HG02798 (cell line): ENCODE data around the gene MOXD1.

Source experiments
- ATAC-seq: cut with Tn5 transposase; IDR thresholded peaks from one replicate; pipeline ENCODE4 v1.9.1; 2021; ENCODE audit warnings: mild to moderate bottlenecking; ENCODE audit not compliant: unreplicated experiment, poor library complexity

The MOXD1 gene

DNA sequence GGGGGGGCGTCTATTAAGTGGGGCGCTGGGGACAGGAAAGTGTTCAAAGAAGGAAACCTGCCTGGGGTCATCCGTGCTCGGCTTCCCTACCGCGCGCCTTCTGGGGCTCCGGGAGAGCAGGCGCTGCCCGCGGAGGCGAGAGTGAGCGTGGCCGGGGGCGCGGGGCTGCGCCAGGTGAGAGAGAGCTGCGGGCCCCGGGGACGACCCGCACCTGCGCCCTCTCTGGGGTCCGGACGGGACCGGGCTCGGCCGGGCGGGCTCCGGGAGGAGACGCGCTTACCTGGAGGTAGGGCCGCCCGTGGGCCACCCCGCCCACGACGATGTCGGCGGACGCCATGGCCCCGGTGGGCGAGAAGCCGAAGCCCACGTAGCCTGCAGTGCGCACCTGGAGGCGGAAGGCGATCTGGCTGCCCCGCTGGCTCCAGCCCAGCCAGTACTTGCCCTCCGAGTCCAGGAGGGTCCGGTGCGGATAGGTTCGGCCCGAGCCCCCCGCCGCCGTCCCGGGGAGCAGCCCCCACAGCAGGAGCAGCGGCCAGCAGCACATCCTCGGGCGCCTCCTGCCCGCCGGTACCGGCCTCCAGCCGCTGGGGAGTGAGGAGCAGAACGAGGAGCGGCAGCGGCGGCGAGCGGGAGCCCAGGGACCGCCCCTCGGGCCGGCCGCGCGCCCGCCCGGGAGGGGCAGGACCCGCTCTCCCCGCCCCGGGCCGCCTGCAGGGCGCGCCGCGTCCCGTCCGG lies at the start of gene MOXD1:
Gene MOXD1 (minus strand): TSS at position 593 of the 735 bp plus-strand sequence. CDS start 49 bp downstream, at position 544.
- peak; percentile 66 for ATAC-seq

DNA sequence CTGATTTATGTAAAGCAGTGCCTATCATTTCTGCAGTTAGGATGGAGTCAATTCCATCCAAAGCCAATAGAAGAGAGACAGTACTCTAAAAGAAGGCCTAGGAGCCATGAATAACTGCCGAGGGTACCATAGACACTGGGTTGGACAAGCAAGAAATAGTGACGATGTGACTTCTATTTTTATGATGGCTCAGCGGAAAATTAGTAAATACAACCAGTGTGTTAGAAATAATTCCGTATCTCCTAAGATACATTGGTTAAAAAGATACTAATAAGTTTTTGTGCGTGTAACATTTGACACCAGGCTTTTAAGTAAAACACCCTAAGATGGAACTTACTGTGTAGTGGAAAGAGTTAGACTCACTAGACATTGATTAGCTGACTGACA lies 45.6 kb upstream of the MOXD1 start:
- ATAC-seq: no peak

DNA sequence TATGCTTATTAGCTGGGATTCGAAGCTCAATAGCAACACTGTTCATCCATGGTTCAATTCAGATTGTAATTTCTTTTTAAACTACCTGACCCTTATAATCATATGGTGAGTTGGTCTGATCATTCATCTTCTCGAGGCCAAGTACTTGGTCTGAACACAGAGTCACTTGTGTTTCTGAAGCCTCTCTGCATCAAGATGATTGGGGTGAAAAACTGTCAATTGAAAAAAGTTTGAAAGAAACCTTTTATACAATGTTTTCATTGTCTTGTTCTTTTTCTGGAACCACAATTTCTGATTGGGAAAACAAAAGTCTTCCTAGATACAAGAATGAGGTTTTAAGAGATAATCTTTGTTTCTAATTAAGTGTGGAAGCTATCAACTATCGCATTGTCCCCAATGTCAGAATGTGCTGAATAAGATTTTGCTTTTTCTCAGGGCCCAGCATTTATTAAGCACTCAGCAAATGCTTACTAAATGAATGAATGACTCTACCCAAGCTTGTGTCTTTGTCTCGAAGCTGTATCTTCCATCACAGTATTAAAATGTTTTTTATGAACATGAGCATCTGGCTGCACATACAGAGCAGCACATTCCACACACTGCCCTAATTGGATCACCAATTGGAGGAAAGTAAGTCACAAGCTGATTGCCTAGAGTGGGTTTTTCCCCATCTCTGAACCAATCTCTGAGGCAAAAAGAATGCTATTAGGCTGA lies 45.0 kb upstream of the MOXD1 start:
- no peak for ATAC-seq

DNA sequence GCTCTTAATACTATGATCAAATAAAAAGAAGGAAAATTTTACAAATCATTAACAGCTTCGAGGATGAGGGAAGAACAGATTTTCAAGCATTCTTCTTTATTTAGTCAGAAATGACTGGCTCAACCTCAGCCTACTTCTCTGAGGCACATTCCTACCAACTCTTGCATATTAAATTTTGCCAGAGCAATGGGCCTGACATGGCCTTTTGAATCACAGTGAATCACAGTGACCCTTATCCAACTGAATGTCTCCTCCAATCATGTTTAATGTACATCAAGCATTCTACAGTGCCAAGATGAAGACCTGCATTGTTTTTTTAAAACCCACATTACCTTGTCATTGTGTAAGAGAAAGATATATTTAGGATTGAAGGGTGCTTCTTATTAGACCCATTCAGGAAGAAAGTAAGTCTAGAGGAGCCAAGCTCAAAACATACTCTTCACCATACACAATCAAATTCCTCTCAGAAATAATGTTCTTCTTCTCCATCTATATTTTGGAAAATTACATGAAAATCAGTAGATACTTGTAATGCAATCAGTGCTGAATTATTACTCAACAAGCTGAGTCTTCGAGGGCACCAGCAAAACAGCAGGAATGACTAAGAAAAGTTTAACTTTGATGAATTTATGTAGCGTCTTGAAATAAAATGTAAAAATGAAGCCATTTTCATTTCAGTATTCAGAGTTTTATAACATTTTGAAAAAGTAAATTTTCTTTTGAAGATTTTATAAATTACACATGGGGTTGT lies 44.1 kb upstream of the MOXD1 start:
- ATAC-seq: no peak

DNA sequence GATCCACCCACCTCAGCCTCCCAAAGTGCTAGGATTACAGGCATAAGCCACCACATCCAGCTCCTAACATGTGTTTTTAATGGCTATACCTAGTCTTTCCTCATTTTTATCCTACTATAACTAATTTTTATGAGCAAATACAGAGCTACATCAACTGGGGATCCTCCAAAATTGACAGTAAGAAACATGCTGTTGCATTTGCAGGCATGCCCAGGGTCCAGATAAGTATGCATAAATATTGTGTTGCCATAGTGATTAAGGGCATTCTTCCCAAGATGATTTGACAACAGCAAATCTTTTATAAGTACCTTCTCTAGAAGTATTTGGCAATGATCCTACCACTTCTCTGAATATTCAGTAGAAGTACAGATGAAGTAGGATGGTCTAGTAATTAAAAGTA lies 41.9 kb upstream of the MOXD1 start:
- no peak for ATAC-seq

DNA sequence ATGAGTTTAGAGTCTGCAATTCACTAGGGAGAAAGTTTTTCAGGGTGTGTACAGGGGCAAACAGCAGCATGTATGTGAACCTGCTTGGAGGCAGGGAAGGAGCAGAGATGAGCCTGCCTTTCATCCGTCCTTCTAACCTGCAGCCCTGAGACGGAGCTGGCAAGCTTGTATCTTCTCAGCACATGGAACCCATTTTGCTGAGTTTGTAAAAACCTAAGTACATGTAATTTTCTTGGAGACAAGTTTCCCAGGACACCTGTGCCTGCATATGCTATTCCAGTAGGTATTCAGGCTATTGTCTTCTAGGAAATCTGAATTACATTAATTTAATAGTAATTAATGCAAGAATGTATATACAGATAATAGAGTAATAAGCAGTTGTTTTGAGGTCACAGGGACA lies 28.8 kb upstream of the MOXD1 start:
- ATAC-seq: no peak

DNA sequence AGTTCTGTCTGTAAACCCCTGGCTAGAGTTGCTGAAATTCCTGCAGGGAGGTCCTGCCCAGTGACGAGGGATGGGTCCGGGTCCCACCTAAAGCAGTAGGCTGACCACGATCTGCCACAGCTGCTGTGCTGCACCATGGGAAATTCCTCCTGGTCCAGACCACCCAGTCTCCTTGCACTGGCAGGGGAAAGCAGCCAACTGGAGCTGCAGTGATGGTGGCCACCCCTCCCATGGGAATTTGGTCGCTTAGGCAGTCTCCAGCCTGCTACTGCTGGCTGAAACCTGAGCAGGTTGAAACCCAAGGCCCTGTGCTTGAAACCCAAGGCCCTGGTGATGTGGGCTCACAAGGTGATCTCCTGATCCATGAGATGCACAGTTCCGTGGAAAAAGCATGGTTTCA lies 23.9 kb upstream of the MOXD1 start:
- no peak for ATAC-seq

DNA sequence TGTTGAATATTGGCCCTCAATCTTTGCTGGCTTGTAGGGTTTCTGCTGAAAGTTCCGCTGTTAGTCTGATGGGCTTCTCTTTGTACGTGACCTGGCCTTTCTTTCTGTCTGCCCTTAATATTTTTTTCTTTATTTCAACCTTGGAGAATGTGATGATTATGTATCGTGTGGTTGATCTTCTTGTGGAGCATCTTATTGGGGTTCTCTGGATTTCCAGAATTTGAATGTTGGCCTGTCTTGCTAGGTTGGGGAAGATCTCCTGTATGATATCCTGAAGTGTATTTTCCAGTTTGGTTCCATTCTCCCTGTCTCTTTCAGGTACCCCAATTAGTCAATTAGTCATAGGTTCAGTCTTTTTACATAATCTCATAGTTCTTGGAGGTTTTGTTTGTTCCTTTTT lies 22.6 kb upstream of the MOXD1 start:
- ATAC-seq: no peak

DNA sequence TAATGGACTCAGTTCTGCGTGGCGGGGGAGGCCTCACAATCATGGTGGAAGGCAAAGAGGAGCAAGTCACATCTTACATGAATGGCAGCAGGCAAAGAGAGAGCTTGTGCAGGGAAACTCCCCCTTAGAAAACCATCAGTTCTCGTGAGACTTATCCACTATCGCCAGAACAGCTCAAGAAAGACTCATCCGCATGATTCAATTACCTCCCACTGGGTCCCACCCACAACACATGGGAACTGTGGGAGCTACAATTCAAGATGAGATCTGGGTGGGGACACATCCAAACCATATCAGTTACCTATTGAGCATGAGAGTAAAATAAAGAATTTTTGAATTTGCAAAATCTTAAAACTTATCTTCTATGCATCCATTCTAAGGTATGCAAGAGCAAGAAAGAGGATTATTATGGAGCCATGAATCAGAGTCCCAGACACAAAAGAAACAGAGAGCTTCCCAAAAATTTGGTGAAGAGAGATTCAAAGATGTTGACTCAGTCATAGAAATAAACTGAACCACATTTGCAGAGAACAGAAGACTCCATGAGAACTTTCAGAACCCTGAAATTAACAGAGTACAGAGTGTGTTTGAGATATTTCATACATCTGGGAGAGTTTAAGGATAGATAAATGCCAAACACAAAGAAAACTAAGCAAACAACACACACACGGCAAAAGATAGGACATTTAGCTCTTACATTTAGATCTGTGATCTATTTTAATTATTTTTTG lies 17.1 kb upstream of the MOXD1 start:
- ATAC-seq: no peak

DNA sequence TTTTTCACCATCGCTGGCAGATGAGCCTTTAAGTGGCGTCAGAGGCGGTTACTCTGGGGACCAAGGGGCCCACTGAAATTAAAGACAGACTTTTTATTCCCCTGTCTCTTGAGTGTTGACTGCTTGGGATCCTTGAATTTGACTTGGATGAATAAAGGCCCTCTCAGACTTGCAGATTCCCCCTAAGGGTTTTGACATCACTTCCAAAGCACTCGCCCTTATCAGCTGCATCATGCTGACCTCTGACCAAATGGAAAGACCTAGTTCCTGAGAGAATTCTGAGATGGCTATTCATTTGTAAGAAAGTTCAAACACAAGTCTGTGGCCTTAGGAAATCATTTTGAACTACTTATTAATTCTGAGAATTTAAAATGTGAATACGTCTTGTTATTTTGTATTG lies 13.5 kb upstream of the MOXD1 start:
- ATAC-seq: no peak

DNA sequence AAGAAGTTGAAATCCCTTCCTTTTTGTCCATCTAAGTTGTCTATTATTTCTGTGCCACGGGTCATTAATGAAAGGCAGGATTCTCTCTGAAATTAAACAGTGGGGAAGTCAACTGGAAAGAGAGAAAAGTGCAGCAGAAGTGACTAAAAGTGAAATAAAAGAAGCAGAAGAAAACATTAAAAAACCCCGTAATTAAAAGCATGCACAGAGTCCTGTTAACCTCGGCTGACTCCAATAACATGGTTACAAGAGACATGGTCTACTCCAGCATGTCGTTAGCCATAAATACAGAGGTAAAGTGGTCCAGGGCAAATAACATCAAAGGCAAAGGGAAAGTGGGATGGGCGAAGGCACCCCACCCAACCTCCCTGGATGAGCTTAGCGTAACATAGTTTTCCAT lies 13.0 kb upstream of the MOXD1 start:
- ATAC-seq: no peak

DNA sequence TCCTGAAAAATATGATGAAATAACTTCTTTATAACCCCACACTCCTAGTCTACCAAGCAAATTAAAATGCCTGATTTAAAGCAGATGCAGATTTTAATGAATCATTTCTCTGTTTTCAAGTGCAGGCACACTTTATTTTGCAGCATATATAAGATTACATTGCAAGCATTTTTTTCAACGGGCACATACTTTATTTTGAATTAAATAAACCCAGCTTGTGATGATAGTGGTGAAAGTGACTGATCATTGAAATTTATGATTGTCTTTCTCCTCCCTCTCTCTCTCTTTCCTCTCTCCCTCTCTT lies 12.2 kb upstream of the MOXD1 start:
- no peak for ATAC-seq

DNA sequence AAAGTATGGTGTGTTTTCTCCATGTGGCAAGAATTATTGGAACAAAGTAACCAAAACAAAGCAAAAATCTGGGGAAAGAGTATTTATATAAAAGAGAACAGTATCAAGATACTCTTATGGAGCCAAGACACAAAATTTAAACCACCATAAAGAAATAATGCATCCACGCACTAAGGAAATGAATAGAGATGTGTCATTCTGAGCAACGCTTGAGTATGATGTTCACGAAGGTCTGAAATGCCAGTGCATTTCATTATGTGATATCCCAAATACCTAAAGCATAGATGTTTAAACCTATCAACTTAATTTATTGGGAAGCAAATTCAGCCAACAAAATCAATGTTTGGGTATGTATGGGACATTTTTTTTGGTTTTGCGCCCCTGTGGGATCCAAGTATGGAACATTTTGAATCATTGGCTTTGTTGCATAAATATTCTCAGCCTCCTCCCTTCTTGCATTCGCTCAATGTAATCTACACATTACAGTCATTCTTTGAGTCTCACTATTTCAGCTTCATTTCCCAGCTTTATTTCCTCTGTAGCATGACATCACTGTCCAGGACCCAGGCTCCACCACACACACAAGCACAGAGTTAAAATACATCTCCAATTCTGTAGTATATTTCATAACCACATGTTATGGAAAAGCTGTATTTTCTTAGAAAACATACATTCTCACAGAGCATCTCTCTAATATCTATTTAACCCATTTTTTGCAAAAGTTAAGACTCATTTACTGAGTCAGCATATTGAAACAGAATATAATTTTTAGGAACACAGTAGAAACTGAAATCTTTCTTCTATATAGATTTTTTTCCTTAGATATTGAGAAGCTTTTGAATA lies 11.6 kb upstream of the MOXD1 start:
- no peak for ATAC-seq

DNA sequence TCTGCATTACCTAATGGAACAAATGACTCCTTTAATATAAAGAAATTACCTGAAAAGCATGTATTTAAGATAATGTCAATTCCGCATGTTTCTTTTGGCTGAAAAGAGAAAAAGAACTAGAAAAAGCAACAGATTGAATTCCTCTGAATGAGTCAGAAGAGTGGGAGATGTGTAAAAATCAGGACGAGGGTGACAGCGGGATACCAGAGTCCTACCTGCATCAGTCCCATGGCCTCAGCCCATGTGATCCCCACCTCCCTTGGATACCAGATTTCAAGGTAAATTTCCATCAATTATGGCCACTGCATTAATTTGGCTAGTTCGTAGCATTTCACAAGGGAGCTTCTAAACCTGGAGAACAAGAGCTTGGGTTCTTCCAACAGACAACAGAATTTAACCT lies 10.0 kb upstream of the MOXD1 start:
- no peak for ATAC-seq

DNA sequence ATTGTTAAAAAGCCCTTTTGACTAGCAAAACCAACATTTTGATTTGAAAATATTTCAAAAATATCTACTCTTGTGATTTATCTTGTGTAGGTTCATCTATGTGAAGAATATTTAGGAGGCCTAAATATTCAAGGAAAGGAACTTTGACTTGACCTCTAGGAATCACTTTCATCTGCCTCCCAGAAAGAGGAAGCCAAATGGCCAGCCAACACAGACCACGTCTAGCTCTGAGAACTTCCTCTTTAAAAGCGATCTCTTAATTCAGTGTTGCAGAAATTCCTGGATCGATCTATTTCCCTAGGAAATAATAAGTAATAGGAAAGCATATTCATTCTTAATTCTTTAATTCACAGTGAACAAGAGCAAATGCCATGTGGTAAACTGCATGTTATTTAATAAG lies 9.6 kb upstream of the MOXD1 start:
- no peak for ATAC-seq

DNA sequence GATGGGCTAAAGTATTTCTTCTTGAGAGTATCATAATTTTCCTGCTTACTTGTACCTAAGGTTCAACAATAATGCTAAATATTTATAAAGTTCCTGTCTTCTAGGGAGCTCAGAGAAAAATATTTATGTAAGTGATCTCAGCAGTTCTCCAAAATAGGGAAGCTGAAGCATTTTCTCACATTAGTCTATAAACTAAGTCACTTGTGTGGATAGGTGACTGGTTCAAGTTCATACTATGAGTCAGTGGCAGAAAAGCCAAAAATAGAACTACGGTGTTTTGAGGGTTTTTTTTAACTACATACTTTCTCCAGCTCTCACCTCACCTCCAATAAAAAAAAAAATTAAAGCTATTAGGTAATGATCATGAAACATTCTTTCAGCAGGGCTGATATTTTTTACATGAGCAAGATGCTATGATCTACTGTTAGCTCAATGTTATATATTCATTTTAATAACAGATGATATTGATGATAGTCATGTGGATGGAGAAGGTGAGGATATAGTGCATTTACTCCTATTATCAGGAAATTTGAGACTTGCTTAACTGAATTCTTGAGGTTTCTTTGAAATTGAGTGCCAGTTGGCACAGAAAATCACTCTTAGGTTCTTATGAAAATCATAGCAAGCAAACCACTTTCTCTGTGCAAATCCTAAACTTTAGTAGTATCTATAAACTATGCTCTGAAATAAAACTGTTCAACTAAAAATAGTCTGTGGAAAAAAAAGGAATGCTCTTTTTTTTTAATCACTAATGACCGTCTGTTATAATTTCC lies 4.1 kb upstream of the MOXD1 start:
- ATAC-seq: peak; percentile 51

DNA sequence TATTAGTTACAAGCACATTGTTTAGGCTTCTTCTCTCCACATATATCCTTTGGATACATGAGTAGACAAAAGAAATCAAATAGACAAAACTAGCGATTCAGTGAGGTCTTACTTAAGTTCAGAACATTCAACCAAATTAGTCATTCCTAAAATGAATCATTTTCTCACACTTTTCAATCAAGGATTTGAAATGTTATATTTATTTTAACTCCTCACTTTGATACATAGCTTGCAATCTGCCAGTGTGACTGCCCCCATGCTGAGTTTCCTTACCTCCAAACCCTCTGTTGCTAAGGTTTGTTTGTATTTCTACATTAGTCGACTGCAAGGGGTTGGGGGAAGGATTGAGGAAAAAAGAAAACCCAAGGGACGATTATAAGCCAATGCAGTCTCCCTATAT lies 3.5 kb upstream of the MOXD1 start:
- peak; percentile 1 for ATAC-seq

DNA sequence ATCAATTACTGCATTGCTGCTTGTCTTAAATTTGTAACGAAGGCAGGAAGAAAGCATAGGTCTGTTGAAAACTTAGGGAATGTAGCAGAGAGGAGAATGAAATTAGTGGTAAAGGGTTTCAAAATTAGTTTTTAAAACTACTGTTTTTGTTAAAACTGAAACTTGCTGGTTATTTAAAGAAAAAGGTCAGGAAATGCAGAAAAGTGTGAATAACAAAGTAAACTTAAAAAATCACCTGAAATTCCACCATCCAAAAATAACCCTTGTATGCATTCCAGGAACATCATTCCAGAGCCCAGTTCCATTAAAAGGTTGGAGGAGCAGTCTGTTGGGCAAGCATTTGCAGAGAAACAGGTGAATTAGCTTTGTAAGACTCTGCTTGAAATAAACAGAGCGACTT lies 3.1 kb upstream of the MOXD1 start:
- no peak for ATAC-seq

DNA sequence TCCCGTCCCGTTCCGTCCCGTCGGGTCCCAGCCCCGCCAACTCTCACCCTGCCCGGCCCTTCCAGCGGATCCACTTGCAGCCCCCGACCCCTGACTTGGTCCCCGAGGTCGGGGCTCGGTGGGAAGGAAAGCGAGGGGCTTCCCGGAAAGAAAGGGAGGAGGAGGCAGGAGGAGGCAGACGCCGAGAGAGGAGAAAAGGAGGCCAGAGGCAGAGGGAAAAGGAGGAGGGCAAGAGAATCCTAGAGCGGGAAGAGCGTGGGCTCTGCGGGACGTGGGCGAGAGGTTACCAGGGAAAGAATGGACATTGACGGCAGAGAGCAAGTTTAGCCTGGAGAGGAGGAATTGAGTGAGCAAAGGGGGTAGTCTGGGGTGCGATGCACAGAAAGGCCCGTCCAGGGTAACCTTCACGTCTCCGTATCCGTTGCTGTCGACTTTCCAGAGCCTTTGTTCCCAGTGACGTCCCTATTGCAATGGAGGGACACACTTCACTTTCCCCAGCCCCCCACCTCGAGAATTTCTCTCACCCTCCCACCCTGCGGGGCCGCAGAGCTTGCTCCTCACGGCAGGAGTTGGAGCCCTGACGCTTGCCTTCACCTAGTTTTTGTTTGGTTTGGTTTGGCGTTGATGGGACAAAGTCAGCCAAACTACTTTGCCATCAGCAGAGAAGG lies 477 bp upstream of the MOXD1 start:
- no peak for ATAC-seq
